MM.1S (cell line): ENCODE data around the gene PKN1.
"Not testable (repeated sequence)": the region's sequence is repeated elsewhere in the genome, so short reads cannot be mapped to it uniquely, and the experiment has no call there.

Experiments used
- EZH2 ChIP-seq: fragments of 300-600 bp; sonication (generic); optimal IDR thresholded peaks from 2 replicates; pipeline ENCODE3; 2017; ENCODE audit warnings: low read depth, mild to moderate bottlenecking, antibody characterized with exemption, low read length, mixed read lengths
- EZH2phosphoT487 ChIP-seq: fragments of 300-600 bp; sonication (generic); IDR thresholded peaks from 2 replicates; pipeline ENCODE4 v1.6.1; 2018; ENCODE audit warnings: antibody characterized with exemption, low read length
- TF ChIP-seq, protein P1 (sequence below): fragments of 300-600 bp; sonication (generic); IDR thresholded peaks from 2 replicates; pipeline ENCODE4 v1.5.1; 2016; ENCODE audit warnings: antibody characterized with exemption, low read length, mixed read lengths

DNA sequence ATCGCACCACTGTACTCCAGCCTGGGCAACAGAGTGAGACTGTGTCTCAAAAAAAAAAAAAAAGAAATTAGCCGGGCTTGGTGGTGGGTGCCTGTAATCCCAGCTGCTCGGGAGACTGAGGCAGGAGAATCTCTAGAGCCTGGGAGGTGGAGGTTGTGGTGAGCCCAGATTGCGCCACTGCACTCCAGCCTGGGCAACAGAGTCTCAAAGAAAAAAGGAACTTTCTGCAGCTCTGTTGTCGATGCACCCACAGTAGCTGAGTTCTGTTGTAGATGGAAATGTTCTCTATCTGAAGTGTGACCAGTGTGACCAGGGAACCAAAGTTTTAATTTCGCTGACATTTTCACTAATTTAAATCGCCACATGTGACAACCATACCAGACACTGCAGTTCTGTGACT is 29.3 kb downstream of the PKN1 start:
- TF ChIP-seq, protein P1, sequence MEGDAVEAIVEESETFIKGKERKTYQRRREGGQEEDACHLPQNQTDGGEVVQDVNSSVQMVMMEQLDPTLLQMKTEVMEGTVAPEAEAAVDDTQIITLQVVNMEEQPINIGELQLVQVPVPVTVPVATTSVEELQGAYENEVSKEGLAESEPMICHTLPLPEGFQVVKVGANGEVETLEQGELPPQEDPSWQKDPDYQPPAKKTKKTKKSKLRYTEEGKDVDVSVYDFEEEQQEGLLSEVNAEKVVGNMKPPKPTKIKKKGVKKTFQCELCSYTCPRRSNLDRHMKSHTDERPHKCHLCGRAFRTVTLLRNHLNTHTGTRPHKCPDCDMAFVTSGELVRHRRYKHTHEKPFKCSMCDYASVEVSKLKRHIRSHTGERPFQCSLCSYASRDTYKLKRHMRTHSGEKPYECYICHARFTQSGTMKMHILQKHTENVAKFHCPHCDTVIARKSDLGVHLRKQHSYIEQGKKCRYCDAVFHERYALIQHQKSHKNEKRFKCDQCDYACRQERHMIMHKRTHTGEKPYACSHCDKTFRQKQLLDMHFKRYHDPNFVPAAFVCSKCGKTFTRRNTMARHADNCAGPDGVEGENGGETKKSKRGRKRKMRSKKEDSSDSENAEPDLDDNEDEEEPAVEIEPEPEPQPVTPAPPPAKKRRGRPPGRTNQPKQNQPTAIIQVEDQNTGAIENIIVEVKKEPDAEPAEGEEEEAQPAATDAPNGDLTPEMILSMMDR, result not testable (repeated sequence)
- TF ChIP-seq EZH2, EZH2phosphoT487: not testable (repeated sequence)
